Sigmoid colon (tissue), 7 donors: ENCODE measurements around the gene GLIS1. TPM values are rescaled to one million over a fixed set of nuclear protein-coding genes. Genes with fewer than 3 reads are reported as not detected.
A peak's percentile ranks its signal among the peaks of the same experiment; 100 is the strongest.

Experiments used
- DNase-seq: peaks from one replicate; pipeline ENCODE4 v3.0.0-alpha.2; 2019
- H3K27ac ChIP-seq, 4 donors: fragments of 200-600 bp; sonication (generic); one replicate each; pipeline ENCODE4 v1.5.1; 2016 to 2019; ENCODE audit warnings: mild to moderate bottlenecking in 1 of 4
- H3K27me3 ChIP-seq, 3 donors: fragments of 200-600 bp; sonication (generic); one replicate each; pipeline ENCODE4 v1.5.1; 2019; ENCODE audit warnings: mild to moderate bottlenecking in 1 of 3
- H3K36me3 ChIP-seq, 4 donors: fragments of 200-600 bp; sonication (generic); one replicate each; pipeline ENCODE4 v1.5.1; 2016 to 2019
- H3K4me1 ChIP-seq, 4 donors: fragments of 200-600 bp; sonication (generic); one replicate each; pipeline ENCODE4 v1.5.1; 2017 to 2019
- H3K4me3 ChIP-seq, 4 donors: fragments of 200-600 bp; sonication (generic); one replicate each; pipeline ENCODE4 v1.5.1; 2017 to 2019; ENCODE audit warnings: mild to moderate bottlenecking in 2 of 4, moderate library complexity in 1 of 4
- H3K9me3 ChIP-seq, 4 donors: fragments of 200-600 bp in 3 of 4; sonication (generic) in 3 of 4; one replicate each; pipeline versions ENCODE4 v1.5.1 to v1.6.1; 2013 to 2019
- EP300 ChIP-seq, 4 donors: sonication (generic); formaldehyde crosslinking; IDR thresholded peaks; one replicate each; pipeline ENCODE4 v1.6.1; 2017; ENCODE audit warnings: antibody characterized with exemption in 4 of 4
- POLR2A ChIP-seq, 2 donors: fragments of 450-650 bp; IDR thresholded peaks; one replicate each; pipeline ENCODE4 v1.6.1; 2016; ENCODE audit warnings: antibody characterized with exemption in 2 of 2, mild to moderate bottlenecking in 2 of 2, moderate library complexity in 2 of 2
- POLR2AphosphoS5 ChIP-seq, 4 donors: sonication (generic); formaldehyde crosslinking; IDR thresholded peaks; one replicate each; pipeline ENCODE4 v1.6.1; 2017; ENCODE audit warnings: antibody characterized with exemption in 4 of 4
- WGBS, 2 donors: extraction: QIAGEN DNeasy Blood & Tissue Kit; methylation state at CpG; one replicate each; pipeline ENCODE4 v1.1.7; 2013; 5-methylcytosine and 5-hydroxymethylcytosine counted together
- intact Hi-C: fragments of 100-400 bp; cut with DNase I; formaldehyde crosslinking; loops from one replicate; pipeline ENCODE4 v1.15.1; 2023
- polyA plus RNA-seq, 3 donors: library from polyadenylated mRNA; stranded (reverse); fragments of 200-250 nt; gene quantifications; one replicate each; pipeline ENCODE4 v1.2.3, GENCODE V29; 2013
- total RNA-seq, 4 donors: library from RNA; depleted of rRNA; stranded (reverse); fragments of >200 nt; gene quantifications; one replicate each; pipeline ENCODE4 v1.1.0, GENCODE V29; 2016
- TF ChIP-seq, protein P1 (sequence below), 4 experiments: fragments of 450-650 bp in 3 of 4; fragments of 200-600 bp in 1 of 4; IDR thresholded peaks; one replicate each; pipeline ENCODE4 v1.5.1; 2016 to 2019; ENCODE audit warnings: antibody characterized with exemption in 4 of 4, mild to moderate bottlenecking in 3 of 4, moderate library complexity in 2 of 4
- donor health status: healthy with polysubstance abuse.
- donor health status: Bipolar disorder and iron deficiency.
- donor health status: healthy.

Gene GLIS1
- total and polyA plus RNA-seq, 7 donors: 0.16 to 0.83 (median 0.32) TPM; not detected in 4

DNA sequence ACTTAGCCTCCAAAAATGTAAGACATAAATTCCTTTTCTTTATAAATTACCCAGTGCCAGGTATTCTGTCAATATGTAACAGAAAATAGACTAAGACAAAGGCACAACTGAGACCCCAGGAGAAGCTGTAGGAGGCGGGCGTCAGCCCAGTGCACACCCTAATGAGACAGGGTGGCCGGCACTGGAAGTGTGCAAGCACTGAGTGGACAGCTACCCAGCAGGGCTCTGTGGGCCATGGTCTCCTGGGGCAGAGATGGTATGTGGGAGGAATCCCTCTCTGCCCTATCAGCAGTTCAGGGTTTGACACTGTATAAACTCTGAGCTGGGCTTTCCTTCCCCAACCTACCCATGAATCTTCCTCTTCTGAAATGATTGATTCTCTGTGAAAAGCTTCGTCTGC, 139.5 kb downstream of the GLIS1 start:
- TF ChIP-seq POLR2AphosphoS5 (IDR thresholded peaks at IDR 0.05): no peak
- no peak for TF ChIP-seq EP300 (IDR thresholded peaks at IDR 0.05)
- no peak for TF ChIP-seq POLR2A (IDR thresholded peaks at IDR 0.05)
- TF ChIP-seq, protein P1, sequence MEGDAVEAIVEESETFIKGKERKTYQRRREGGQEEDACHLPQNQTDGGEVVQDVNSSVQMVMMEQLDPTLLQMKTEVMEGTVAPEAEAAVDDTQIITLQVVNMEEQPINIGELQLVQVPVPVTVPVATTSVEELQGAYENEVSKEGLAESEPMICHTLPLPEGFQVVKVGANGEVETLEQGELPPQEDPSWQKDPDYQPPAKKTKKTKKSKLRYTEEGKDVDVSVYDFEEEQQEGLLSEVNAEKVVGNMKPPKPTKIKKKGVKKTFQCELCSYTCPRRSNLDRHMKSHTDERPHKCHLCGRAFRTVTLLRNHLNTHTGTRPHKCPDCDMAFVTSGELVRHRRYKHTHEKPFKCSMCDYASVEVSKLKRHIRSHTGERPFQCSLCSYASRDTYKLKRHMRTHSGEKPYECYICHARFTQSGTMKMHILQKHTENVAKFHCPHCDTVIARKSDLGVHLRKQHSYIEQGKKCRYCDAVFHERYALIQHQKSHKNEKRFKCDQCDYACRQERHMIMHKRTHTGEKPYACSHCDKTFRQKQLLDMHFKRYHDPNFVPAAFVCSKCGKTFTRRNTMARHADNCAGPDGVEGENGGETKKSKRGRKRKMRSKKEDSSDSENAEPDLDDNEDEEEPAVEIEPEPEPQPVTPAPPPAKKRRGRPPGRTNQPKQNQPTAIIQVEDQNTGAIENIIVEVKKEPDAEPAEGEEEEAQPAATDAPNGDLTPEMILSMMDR (IDR thresholded peaks at IDR 0.05): no peak
- peak; percentile 22 for DNase-seq
- Histone ChIP-seq H3K27ac (no peak overlapping the region), H3K4me1 (no peaks in the 10 kb centered on the region), H3K36me3 (no peaks in the 10 kb centered on the region), H3K27me3 (peaks cover 0 to 3% (median 0%) of the 10 kb centered on the region in 3 donors), H3K4me3 (no peak overlapping the region), H3K9me3 (no peaks in the 10 kb centered on the region)
- intact Hi-C loops: no loop called here
- 92% methylated on average over 4 of the region's 4 CpGs for WGBS, 2 donors

DNA sequence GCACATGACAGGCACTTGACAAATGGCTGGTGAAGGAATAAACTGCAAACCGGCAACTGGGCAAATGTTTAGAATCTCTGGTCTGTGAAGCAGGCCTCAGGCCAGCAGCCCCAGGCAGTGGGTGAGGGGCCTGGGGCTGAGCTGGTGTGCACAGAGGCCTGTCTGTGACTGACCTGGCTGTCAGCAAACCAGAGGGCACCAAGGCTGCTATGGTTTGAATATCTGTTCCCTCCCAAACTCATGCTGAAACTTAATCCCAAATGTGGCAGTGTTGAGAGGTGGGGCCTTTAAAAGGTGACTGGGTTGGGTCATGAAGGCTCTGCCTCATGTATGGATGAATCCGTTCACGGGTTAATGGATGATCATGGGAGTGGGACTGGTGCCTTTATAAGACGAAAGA, 140.0 kb downstream of the GLIS1 start:
- TF ChIP-seq POLR2AphosphoS5 (IDR thresholded peaks at IDR 0.05): no peak
- intact Hi-C loops: no loop called here
- peaks cover 0 to 6% (median 0%) of the 10 kb centered on the region in 3 donors for H3K27me3 ChIP-seq
- 87 to 94% methylated on average over 4 of the region's 4 CpGs for WGBS, 2 donors
- H3K36me3 ChIP-seq: no peaks in the 10 kb centered on the region
- H3K4me1 ChIP-seq: no peaks in the 10 kb centered on the region
- H3K4me3 ChIP-seq: no peak overlapping the region
- DNase-seq: no peak
- H3K9me3 ChIP-seq: no peaks in the 10 kb centered on the region
- H3K27ac ChIP-seq: no peak overlapping the region

DNA sequence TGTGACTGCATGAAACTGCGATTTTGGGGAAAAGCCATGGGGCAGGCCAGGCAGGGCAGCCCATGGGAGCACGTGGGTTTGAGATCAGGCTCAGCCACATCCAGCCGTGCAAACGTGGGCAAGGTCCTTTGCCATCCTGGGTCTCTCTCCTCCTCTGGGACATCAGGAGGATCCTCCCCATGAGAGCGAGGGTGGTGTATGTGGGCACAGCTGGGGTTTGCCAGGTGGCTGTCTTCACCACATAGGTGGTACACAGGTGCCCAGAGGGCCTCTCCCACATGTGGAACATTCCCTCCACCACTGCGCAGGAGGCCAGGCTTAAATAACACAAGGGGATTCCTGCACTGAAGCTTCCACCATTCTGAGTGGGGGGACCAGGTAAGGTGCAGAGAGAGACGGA, 143.1 kb downstream of the GLIS1 start:
- DNase-seq: no peak

DNA sequence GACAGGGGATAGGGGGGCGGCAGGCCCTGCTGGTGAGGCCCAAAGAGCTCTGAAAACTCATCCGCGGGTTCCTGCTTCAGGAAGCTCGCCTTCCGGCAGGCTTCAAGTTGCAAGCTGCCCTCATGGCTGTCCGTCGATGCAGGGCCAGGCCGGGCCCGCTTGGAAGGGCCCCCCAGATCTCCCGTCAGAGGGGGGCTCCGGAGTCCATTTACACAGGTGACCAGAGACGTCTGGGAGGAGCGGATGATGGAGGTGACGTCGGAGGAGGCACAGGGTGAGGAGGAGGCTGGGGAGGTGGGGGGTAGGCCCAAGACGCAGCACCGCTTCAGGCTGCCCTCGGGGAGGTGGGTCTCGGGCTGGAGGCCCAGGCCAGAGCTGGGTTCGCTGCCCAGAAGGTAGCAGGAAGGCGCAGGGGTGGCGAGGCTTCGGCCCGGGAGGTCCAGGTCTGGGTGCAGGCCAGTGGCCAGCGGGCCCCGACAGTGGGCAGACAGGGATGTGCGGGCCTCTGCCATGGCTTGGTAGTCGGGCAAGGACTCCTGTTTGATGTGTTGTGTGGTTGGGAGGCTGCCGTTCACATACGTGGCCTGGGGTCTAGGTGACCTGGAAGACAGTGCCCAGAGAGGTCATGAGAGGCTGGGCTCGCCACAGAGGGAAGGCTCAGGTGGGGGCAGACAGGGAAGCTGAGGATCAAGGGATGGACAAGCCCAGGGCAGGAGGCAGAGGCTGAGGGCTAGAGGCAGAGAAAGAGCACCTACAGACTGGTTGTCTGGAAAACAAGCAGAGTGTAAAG, 144.4 kb downstream of the GLIS1 start:
- Histone ChIP-seq H3K4me3 (no peak overlapping the region), H3K27me3 (peaks cover 0 to 6% (median 5%) of the 10 kb centered on the region in 3 donors), H3K9me3 (no peaks in the 10 kb centered on the region), H3K4me1 (peaks cover 0 to 5% (median 0%) of the 10 kb centered on the region in 4 donors), H3K36me3 (no peaks in the 10 kb centered on the region), H3K27ac (no peak overlapping the region)
- TF ChIP-seq EP300 (IDR thresholded peaks at IDR 0.05) (no peak), POLR2A (IDR thresholded peaks at IDR 0.05) (no peak), POLR2AphosphoS5 (IDR thresholded peaks at IDR 0.05) (no peak)
- TF ChIP-seq, protein P1 (IDR thresholded peaks at IDR 0.05): peak in 1 of 4 experiments; percentile 2
- WGBS, 2 donors: 88 to 92% methylated on average over 31 of the region's 31 CpGs
- intact Hi-C loops: loop anchor here (1.0 kb wide), 1 partner anchor 109 kb away; no protein-coding TSS in a partner anchor
- no peak for DNase-seq

More for the DNA sequence above, 143.1 kb downstream of the GLIS1 start:
- WGBS, 2 donors: 92 to 93% methylated on average over 7 of the region's 7 CpGs
- no peak overlapping the region for H3K27ac ChIP-seq
- H3K4me1 ChIP-seq: peaks cover 0 to 5% (median 0%) of the 10 kb centered on the region in 4 donors
- H3K27me3 ChIP-seq: peaks cover 0 to 6% (median 5%) of the 10 kb centered on the region in 3 donors
- intact Hi-C loops: no loop called here
- H3K4me3 ChIP-seq: no peak overlapping the region
- H3K9me3 ChIP-seq: no peaks in the 10 kb centered on the region
- no peaks in the 10 kb centered on the region for H3K36me3 ChIP-seq
- TF ChIP-seq, protein P1 (IDR thresholded peaks at IDR 0.05): no peak
- TF ChIP-seq POLR2AphosphoS5 (IDR thresholded peaks at IDR 0.05) (no peak), POLR2A (IDR thresholded peaks at IDR 0.05) (no peak), EP300 (IDR thresholded peaks at IDR 0.05) (no peak)

DNA sequence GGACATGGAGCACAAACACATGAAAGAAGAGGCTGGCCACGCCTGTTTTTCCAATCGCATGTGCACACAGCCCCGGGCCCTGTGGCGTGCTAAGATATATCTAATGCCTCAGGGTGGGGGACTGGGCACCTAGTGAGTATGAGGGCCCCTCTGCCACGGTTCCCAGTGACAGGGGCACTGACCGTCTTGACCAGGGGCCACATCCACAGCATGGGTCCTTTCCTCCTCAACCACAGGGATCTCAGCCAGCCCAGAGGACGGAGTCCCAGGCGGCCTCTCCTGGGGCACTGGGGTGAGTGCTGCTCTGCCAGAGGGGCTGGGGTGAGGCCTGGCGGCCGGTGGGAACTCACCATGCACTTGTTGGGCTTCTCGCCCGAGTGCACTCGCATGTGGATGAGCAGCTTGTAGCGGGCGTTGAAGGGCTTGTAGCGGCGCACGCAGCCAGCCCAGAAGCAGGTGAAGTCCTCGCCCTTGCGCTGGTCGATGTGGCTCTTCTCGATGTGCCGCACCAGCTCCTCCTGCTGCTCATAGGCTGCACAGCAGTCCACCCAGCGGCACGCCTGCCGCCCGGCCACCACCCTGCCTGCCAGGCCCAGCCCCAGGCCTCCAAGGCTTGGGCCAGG, 145.1 kb downstream of the GLIS1 start:
- no peak overlapping the region for H3K4me3 ChIP-seq
- TF ChIP-seq EP300 (IDR thresholded peaks at IDR 0.05): no peak
- TF ChIP-seq, protein P1 (IDR thresholded peaks at IDR 0.05): peak; percentile 17 to 57 (median 40)
- H3K9me3 ChIP-seq: no peaks in the 10 kb centered on the region
- H3K4me1 ChIP-seq: peaks cover 0 to 5% (median 0%) of the 10 kb centered on the region in 4 donors
- intact Hi-C loops: loop anchor here (1.0 kb wide), 1 partner anchor 109 kb away; no protein-coding TSS in a partner anchor
- no peak overlapping the region for H3K27ac ChIP-seq
- H3K27me3 ChIP-seq: peaks cover 0 to 6% (median 5%) of the 10 kb centered on the region in 3 donors
- H3K36me3 ChIP-seq: no peaks in the 10 kb centered on the region
- WGBS, 2 donors: 54 to 70% methylated on average over 27 of the region's 27 CpGs
- DNase-seq: peak; percentile 60
